GM10248 (cell line): ENCODE results near the gene C5orf24.

Experiments
- CTCF ChIA-PET: fragments of 300-600 bp; sonication (Branson Sonifier 250); formaldehyde crosslinking; extraction: SDS; loops from one replicate; lab custom pipeline; 2021; ENCODE audit warnings: antibody characterized with exemption; lab: Yijun Ruan, JAX
- POLR2A ChIA-PET: fragments of 350-650 bp; sonication (Branson Sonifier 250); formaldehyde crosslinking; extraction: SDS; loops from one replicate; lab custom pipeline; 2020; ENCODE audit warnings: antibody characterized with exemption; lab: Yijun Ruan, JAX
- DNase-seq: peaks from one replicate; pipeline ENCODE4 v3.0.0; 2012; ENCODE audit errors: extremely low spot score
- TF ChIP-seq, protein P1 (sequence below): IDR thresholded peaks from 2 replicates; pipeline ENCODE4 v1.5.1; 2012; ENCODE audit warnings: mild to moderate bottlenecking, low read depth; ENCODE audit errors: extremely low read depth, missing control alignments, control extremely low read depth

Gene C5orf24

DNA sequence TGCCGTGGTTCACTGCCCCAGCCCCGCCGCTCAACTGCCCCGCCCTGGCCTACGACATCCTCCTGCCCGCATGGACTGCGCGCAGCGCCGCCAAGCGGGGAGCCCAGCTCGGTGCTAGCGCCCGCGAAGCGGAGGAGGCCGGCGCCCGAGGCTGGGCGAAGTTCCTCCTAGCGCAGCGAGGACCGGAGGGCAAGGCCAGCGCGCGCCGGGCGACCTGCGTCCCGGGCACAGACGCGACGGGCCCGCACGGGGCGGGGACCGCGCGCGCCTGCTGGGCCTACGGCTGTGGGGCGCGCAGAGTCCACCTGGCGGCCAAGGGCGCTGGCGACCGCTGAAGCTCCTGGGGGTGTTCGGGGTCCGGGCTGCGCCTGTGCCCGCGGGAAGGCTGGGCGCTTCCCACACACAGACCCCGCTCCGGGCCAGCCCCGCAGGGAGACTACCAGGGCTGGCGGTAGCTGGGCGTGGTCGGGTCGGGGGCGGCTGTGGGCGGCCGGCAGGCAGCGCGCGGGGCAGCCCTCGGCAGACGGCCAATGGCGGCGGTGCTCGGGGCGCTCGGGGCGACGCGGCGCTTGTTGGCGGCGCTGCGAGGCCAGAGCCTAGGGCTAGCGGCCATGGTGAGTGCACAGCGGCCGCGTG, 59.0 kb downstream of the C5orf24 start, which contains the start of gene PCBD2:
Gene PCBD2, plus strand, starts transcription at position 522 of the 636 bp plus-strand sequence. Its CDS starts 9 bp downstream, at position 531.
- peak; percentile 89 for DNase-seq
- POLR2A ChIA-PET: interaction anchor here (0.7 kb wide), 2 partner anchors 17 to 1072 kb away, joined by 4 to 5 read pairs; no protein-coding TSS in a partner anchor
- CTCF ChIA-PET: interaction anchor here (0.7 to 3.7 kb wide), 39 partner anchors 8 to 865 kb away, joined by 3 to 38 read pairs (median 5); partner anchors contain the start of genes CAMLG, DDX46 and TXNDC15
- TF ChIP-seq, protein P1, sequence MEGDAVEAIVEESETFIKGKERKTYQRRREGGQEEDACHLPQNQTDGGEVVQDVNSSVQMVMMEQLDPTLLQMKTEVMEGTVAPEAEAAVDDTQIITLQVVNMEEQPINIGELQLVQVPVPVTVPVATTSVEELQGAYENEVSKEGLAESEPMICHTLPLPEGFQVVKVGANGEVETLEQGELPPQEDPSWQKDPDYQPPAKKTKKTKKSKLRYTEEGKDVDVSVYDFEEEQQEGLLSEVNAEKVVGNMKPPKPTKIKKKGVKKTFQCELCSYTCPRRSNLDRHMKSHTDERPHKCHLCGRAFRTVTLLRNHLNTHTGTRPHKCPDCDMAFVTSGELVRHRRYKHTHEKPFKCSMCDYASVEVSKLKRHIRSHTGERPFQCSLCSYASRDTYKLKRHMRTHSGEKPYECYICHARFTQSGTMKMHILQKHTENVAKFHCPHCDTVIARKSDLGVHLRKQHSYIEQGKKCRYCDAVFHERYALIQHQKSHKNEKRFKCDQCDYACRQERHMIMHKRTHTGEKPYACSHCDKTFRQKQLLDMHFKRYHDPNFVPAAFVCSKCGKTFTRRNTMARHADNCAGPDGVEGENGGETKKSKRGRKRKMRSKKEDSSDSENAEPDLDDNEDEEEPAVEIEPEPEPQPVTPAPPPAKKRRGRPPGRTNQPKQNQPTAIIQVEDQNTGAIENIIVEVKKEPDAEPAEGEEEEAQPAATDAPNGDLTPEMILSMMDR: peak; percentile 95

DNA sequence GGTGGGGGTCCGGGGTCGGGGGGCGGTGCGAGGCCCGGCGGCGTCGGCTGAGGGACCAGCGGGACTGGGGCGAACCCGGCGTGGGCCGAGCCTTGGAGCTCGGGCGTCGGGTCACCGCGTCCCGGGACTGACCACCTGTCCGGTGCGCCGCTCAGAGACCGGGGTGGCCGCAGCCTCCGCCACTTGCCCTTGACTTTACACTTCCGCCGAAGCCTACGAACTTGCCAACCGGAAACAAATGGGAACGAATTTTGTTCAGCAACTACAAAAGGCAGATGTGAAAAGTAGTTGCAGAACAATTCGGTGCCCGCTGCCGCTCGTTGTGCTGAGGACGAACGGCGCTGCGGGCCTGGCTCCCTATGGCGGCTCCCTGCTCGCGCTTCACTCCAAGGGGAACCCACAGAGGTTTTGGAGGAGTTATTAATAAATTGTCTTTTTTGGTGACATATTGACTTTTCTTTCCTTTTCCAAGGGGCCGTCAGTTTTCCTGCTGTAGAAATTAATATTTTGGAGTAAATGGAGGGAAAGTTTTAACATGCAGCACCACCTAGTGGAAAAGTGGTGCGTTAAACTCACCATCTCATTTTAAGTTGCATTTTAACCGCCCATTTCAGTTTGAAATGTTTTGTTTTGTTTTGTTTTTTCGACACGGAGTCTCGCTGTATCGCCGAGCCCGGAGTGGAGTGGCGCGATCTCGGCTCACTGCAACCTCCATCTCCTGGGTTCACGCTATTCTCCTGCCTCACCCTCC, 59.7 kb downstream of the C5orf24 start:
- peak; percentile 65 for DNase-seq
- POLR2A ChIA-PET: no interaction called here
- TF ChIP-seq, protein P1: peak; percentile 54
- CTCF ChIA-PET: interaction anchor here (0.7 to 3.7 kb wide), 33 partner anchors 8 to 865 kb away, joined by 3 to 38 read pairs (median 6); partner anchors contain the start of genes CAMLG, DDX46 and TXNDC15

DNA sequence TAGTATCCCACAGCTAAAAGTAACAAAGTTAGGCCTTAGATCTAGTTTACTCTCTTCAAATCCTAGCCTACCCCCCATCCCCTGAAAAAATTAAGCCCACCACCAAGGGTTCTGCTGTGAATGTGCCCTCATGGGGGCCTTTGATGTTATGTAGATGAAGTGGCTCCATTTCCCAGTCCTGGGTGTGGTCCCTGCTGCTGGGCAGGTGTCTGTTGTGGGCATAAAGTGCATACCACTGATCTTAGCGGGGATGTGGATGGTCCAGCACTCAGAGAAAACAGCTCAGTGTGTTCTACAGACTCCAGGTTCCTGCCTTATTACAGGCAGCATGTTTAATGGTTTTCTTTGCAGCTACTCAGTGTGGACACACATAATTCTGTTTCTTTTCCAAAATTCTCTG, 61.0 kb downstream of the C5orf24 start:
- ChIA-PET CTCF (interaction anchor here (1.0 to 3.7 kb wide), 5 partner anchors 10 to 167 kb away, joined by 3 to 31 read pairs (median 9); partner anchors contain the start of genes CAMLG and DDX46), POLR2A (interaction anchor here (0.7 kb wide), 1 partner anchor 11 kb away, joined by 3 read pairs; no protein-coding TSS in a partner anchor)
- no peak for DNase-seq
- TF ChIP-seq, protein P1: no peak
